ENCODE measurements around the gene GPR78. TPM values are rescaled to one million over a fixed set of nuclear protein-coding genes. Genes with fewer than 3 reads are reported as not detected.

The GPR78 gene
- total and polyA plus RNA-seq, 7 donors = 0.04 to 0.28 TPM; not detected in 5

DNA sequence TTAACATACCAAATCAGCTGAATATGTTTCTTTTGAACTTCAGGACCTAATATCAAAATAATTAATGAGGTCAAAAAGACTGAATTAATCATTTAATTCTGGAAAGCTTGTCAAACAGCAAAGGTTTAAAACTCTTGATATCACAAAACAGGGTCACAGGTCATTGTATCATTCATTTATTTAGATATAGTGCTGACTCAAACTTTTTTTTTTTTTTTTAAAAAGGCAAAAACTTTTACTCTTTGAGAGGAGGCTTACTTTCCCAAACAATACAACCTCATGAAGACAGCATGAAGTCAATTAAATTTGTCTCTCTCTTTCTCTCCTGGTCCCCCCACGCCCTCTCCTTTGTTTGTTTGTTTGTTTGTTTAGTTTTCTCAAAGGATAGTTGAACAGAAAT lies 15.6 kb upstream of the GPR78 start:
- intact Hi-C loops (cut with DNase I) = no loop called here
- DNase-seq = no peak
- WGBS, 2 donors = 32 to 46% methylated on average over 1 of the region's 1 CpG
- H3K9me3 ChIP-seq = no peaks in the 10 kb centered on the region
- no peak overlapping the region for H3K4me3 ChIP-seq
- TF ChIP-seq POLR2A (IDR thresholded peaks at IDR 0.05) = no peak
- TF ChIP-seq POLR2AphosphoS5 (IDR thresholded peaks at IDR 0.05) = no peak
- no peak for TF ChIP-seq EP300 (IDR thresholded peaks at IDR 0.05)
- TF ChIP-seq, protein P1, sequence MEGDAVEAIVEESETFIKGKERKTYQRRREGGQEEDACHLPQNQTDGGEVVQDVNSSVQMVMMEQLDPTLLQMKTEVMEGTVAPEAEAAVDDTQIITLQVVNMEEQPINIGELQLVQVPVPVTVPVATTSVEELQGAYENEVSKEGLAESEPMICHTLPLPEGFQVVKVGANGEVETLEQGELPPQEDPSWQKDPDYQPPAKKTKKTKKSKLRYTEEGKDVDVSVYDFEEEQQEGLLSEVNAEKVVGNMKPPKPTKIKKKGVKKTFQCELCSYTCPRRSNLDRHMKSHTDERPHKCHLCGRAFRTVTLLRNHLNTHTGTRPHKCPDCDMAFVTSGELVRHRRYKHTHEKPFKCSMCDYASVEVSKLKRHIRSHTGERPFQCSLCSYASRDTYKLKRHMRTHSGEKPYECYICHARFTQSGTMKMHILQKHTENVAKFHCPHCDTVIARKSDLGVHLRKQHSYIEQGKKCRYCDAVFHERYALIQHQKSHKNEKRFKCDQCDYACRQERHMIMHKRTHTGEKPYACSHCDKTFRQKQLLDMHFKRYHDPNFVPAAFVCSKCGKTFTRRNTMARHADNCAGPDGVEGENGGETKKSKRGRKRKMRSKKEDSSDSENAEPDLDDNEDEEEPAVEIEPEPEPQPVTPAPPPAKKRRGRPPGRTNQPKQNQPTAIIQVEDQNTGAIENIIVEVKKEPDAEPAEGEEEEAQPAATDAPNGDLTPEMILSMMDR (IDR thresholded peaks at IDR 0.05) = no peak
- H3K27ac ChIP-seq = no peak overlapping the region
- H3K27me3 ChIP-seq = no peaks in the 10 kb centered on the region
- H3K4me1 ChIP-seq = no peaks in the 10 kb centered on the region
- H3K36me3 ChIP-seq = no peaks in the 10 kb centered on the region

DNA sequence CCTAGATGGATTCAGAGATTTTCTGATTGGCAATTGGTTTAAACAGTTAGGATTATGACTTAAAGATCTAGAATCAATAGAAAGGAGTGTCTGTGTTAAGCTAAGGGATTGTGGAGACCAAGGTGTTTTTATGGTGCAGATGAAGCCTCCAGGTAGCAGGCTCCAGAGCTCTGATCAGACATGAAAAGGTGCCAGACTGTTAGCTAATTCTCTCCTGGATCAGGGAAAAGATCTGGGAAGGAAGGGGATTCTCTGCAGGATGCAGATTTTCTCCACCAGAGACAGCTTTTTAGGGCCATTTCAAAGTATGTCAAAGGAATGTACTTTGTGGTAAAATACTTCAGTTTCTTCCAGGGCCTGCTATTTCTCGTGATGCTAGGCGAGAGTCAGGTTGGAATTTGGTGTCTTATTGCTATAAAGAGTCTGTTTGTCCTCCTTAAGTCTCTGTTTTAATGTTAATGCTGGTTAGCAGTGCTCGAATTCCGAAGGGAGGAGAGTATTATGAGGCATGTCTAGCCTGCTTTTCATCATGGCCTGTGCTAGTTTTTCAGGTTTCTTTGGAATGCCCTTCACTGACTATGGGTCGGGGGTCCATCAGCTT lies 12.0 kb upstream of the GPR78 start:
- no peak for TF ChIP-seq POLR2A (IDR thresholded peaks at IDR 0.05)
- TF ChIP-seq EP300 (IDR thresholded peaks at IDR 0.05) = no peak
- TF ChIP-seq, protein P1 (IDR thresholded peaks at IDR 0.05) = no peak
- no peak for TF ChIP-seq POLR2AphosphoS5 (IDR thresholded peaks at IDR 0.05)
- DNase-seq = no peak
- no peaks in the 10 kb centered on the region for H3K4me1 ChIP-seq
- H3K4me3 ChIP-seq = no peak overlapping the region
- intact Hi-C loops (cut with DNase I) = no loop called here
- WGBS, 2 donors = 62 to 67% methylated on average over 5 of the region's 5 CpGs
- H3K27ac ChIP-seq = no peak overlapping the region
- no peaks in the 10 kb centered on the region for H3K27me3 ChIP-seq
- H3K36me3 ChIP-seq = no peaks in the 10 kb centered on the region
- no peaks in the 10 kb centered on the region for H3K9me3 ChIP-seq

- H3K36me3 ChIP-seq = no peaks in the 10 kb centered on the region
- no peak overlapping the region for H3K27ac ChIP-seq
- no peaks in the 10 kb centered on the region for H3K27me3 ChIP-seq
- H3K4me3 ChIP-seq = no peak overlapping the region
- TF ChIP-seq EP300 (IDR thresholded peaks at IDR 0.05) = no peak
- no peak for TF ChIP-seq POLR2A (IDR thresholded peaks at IDR 0.05)
- TF ChIP-seq, protein P1 (IDR thresholded peaks at IDR 0.05) = no peak
- no peak for TF ChIP-seq POLR2AphosphoS5 (IDR thresholded peaks at IDR 0.05)
- no peaks in the 10 kb centered on the region for H3K9me3 ChIP-seq
- no peak for DNase-seq
- H3K4me1 ChIP-seq = no peaks in the 10 kb centered on the region
- WGBS, 2 donors = 68 to 85% methylated on average over 1 of the region's 1 CpG
- intact Hi-C loops (cut with DNase I) = no loop called here
Measured at GRCh38 chr4:8570201-8570600, 10.0 kb upstream of the GPR78 start.

- no peak for TF ChIP-seq EP300 (IDR thresholded peaks at IDR 0.05)
- no peak for TF ChIP-seq POLR2AphosphoS5 (IDR thresholded peaks at IDR 0.05)
- TF ChIP-seq POLR2A (IDR thresholded peaks at IDR 0.05) = no peak
- TF ChIP-seq, protein P1 (IDR thresholded peaks at IDR 0.05) = no peak
- 60 to 74% methylated on average over 6 of the region's 6 CpGs for WGBS, 2 donors
- Histone ChIP-seq H3K27ac (no peak overlapping the region), H3K4me1 (no peaks in the 10 kb centered on the region), H3K9me3 (no peaks in the 10 kb centered on the region), H3K36me3 (no peaks in the 10 kb centered on the region), H3K4me3 (no peak overlapping the region), H3K27me3 (no peaks in the 10 kb centered on the region)
- intact Hi-C loops (cut with DNase I) = no loop called here
- DNase-seq = no peak
Measured at GRCh38 chr4:8571702-8572685, 8.2 kb upstream of the GPR78 start.

Measured in sigmoid colon (tissue), 7 donors.